Tibial artery (tissue), 4 donors: ENCODE data around the gene ASPN.
A peak's percentile ranks its signal among the peaks of the same experiment; 100 is the strongest.

ENCODE experiments used
- DNase-seq, 2 donors: peaks; one replicate each; pipeline ENCODE4 v3.0.0-alpha.2; 2019
- H3K27ac ChIP-seq, 2 donors: fragments of 200-600 bp; sonication (generic) in 1 of 2; 1 replicate in 1 of 2; 2 replicates in 1 of 2; pipeline ENCODE4 v1.5.1; 2018 to 2019; ENCODE audit warnings: mild to moderate bottlenecking in 1 of 2
- H3K27me3 ChIP-seq, 2 donors: fragments of 200-600 bp; sonication (generic) in 1 of 2; one replicate each; pipeline versions ENCODE4 v1.5.1 to v1.6.0; 2016 to 2019
- H3K36me3 ChIP-seq, 3 donors: fragments of 200-600 bp; sonication (generic) in 2 of 3; one replicate each; pipeline ENCODE4 v1.5.1; 2016 to 2019; ENCODE audit warnings: mild to moderate bottlenecking in 2 of 3
- H3K4me1 ChIP-seq, 4 donors: fragments of 200-600 bp; sonication (generic) in 2 of 4; 1 replicate in 3 of 4; 2 replicates in 1 of 4; pipeline ENCODE4 v1.5.1; 2016 to 2019
- H3K4me3 ChIP-seq, 2 donors: fragments of 200-600 bp; sonication (generic) in 1 of 2; 1 replicate in 1 of 2; 2 replicates in 1 of 2; pipeline ENCODE4 v1.5.1; 2018 to 2019; ENCODE audit warnings: mild to moderate bottlenecking in 2 of 2
- H3K9me3 ChIP-seq, 3 donors: fragments of 200-600 bp; sonication (generic) in 1 of 3; one replicate each; pipeline ENCODE4 v1.5.1; 2016 to 2019
- intact Hi-C: fragments of 100-400 bp; cut with DNase I; formaldehyde crosslinking; loops from one replicate; pipeline ENCODE4 v1.15.0; 2023; ENCODE audit warnings: low total_unique reads
- TF ChIP-seq, protein P1 (sequence below), 2 experiments: fragments of 200-600 bp in 1 of 2; fragments of 450-650 bp in 1 of 2; IDR thresholded peaks; one replicate each; pipeline ENCODE4 v1.5.1; 2017 to 2019; ENCODE audit warnings: antibody characterized with exemption in 2 of 2, mild to moderate bottlenecking in 1 of 2, moderate library complexity in 1 of 2

Gene ASPN

DNA sequence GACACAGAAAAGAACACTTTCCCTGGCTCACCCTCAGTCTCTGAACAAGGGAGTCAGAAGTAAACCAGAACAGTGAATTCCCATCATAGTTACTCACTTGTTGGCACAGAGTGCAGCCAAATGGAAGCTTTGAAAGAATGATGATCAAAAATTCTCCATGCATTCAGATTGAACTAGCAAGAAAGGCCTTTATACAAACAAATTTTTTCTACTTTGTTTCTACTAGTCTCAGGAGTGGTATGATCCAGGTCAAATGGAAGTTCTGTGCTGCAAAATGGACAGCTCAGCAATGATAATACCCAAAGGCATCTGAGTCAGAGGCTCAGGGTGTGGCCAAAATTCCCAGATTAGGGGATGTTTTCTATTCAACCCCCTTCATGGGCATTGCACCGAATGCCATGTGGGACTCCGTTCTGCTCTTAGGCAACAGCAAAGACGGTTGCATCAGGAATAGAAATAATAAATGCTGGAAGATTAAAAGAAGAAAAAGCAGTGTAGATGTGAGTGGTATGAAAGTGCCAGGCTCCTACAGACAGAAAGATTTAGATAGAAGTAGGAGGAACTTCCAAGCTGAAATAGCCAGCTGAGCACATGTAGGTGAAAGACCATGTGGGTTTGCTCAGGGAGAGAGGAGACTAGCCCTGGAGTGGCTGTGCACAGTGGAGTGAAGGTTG lies 24.0 kb upstream of the ASPN start:
- H3K27ac ChIP-seq, result peak overlapping the region; percentile 83 to 91
- no peaks in the 10 kb centered on the region for H3K27me3 ChIP-seq
- TF ChIP-seq, protein P1, sequence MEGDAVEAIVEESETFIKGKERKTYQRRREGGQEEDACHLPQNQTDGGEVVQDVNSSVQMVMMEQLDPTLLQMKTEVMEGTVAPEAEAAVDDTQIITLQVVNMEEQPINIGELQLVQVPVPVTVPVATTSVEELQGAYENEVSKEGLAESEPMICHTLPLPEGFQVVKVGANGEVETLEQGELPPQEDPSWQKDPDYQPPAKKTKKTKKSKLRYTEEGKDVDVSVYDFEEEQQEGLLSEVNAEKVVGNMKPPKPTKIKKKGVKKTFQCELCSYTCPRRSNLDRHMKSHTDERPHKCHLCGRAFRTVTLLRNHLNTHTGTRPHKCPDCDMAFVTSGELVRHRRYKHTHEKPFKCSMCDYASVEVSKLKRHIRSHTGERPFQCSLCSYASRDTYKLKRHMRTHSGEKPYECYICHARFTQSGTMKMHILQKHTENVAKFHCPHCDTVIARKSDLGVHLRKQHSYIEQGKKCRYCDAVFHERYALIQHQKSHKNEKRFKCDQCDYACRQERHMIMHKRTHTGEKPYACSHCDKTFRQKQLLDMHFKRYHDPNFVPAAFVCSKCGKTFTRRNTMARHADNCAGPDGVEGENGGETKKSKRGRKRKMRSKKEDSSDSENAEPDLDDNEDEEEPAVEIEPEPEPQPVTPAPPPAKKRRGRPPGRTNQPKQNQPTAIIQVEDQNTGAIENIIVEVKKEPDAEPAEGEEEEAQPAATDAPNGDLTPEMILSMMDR (IDR thresholded peaks at IDR 0.05), result no peak
- peak; percentile 72 to 82 for DNase-seq
- intact Hi-C loops, result no loop called here
- peak overlapping the region in 1 of 2 donors; percentile 4 for H3K4me3 ChIP-seq
- no peaks in the 10 kb centered on the region for H3K9me3 ChIP-seq
- no peaks in the 10 kb centered on the region for H3K36me3 ChIP-seq
- peaks cover 0 to 71% (median 53%) of the 10 kb centered on the region in 4 donors for H3K4me1 ChIP-seq

DNA sequence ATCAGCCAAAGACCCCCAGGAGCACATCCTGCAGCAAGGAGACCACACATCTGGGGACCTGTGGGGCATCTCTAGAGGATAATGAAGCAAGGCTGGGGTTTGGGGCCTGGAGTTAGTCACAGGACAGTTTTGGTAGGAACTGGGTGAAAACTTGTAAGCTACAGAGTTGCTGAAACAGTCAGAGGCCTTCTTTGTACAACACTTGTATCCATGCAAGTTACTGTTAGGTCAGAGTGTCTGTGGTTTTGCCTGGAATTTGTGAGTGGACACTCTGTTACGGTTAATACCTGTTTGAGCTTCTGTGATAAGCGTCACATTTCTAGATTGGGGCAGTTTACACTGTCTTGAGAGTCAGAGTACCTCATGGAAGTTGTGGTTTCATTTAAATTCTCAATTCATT lies 22.6 kb upstream of the ASPN start:
- peaks cover 0 to 78% (median 57%) of the 10 kb centered on the region in 4 donors for H3K4me1 ChIP-seq
- intact Hi-C loops, result no loop called here

DNA sequence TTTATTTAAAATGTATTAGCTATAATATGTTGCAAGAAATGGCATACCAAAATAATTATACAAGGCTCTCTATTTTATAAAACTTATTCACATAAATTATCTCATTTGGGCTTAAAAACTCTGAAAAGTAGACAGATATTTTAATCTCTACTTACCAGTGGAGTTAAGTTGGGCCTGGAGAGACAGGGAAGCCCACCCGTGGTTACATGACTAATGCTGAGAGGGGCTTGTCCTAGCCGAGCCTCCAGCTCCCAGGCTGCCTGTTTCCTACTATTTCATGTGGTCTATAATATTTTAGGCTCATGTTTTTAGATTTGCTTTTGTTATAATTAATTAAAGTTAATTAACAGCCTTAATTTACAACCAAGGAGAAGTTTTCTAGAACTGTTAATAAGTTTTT lies 20.9 kb upstream of the ASPN start:
- Histone ChIP-seq H3K4me1 (peaks cover 0 to 76% (median 53%) of the 10 kb centered on the region in 4 donors), H3K27ac (peak overlapping the region; percentile 23 to 91), H3K9me3 (no peaks in the 10 kb centered on the region), H3K4me3 (no peak overlapping the region), H3K27me3 (no peaks in the 10 kb centered on the region), H3K36me3 (no peaks in the 10 kb centered on the region)
- no peak for DNase-seq
- intact Hi-C loops, result no loop called here
- TF ChIP-seq, protein P1 (IDR thresholded peaks at IDR 0.05), result no peak

More for the DNA sequence above, 22.6 kb upstream of the ASPN start:
- Histone ChIP-seq H3K9me3 (no peaks in the 10 kb centered on the region), H3K27me3 (no peaks in the 10 kb centered on the region), H3K4me3 (no peak overlapping the region), H3K27ac (peak overlapping the region; percentile 83 to 91), H3K36me3 (no peaks in the 10 kb centered on the region)
- TF ChIP-seq, protein P1 (IDR thresholded peaks at IDR 0.05), result no peak
- DNase-seq, result no peak

DNA sequence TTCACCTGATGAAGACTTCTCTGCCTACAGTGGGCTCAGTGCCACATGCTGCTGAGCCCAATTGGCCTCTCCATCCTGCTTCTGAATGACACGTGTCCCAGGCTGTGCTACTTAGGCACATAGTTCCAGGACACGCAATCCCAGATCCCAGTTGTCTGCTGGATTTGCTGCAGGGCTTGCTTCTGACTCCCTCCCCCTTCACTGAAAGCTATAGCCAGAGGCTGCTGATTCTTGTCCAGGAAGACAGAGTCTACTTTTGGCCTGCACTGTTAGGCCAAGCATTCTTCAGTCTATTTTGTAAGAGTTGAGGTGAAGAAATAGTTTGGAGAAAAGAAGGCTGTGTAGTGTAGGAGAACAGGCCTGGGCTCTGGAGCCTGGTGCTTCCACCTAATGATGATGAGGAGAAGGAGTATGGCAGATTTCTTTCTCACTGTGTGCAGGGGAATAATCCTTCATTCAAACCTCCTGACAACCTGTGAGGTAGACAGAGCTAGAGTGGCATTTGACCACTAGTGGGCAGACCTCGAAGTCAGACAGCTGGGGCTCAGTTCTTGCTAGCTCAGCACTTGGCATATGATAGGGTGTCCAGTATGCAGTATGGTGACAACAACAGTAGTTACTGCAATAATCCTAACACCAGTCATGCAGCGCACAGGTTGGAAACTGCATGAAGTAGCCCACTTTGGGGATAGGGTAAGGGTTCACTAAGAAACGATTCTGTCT lies 19.5 kb upstream of the ASPN start:
- no peak overlapping the region for H3K4me3 ChIP-seq
- TF ChIP-seq, protein P1 (IDR thresholded peaks at IDR 0.05), result peak in 1 of 2 experiments; percentile 16
- peak; percentile 80 to 91 for DNase-seq
- no peaks in the 10 kb centered on the region for H3K9me3 ChIP-seq
- H3K36me3 ChIP-seq, result no peaks in the 10 kb centered on the region
- H3K27me3 ChIP-seq, result no peaks in the 10 kb centered on the region
- peak overlapping the region; percentile 75 to 91 for H3K27ac ChIP-seq
- peaks cover 0 to 67% (median 40%) of the 10 kb centered on the region in 4 donors for H3K4me1 ChIP-seq
- intact Hi-C loops, result no loop called here

DNA sequence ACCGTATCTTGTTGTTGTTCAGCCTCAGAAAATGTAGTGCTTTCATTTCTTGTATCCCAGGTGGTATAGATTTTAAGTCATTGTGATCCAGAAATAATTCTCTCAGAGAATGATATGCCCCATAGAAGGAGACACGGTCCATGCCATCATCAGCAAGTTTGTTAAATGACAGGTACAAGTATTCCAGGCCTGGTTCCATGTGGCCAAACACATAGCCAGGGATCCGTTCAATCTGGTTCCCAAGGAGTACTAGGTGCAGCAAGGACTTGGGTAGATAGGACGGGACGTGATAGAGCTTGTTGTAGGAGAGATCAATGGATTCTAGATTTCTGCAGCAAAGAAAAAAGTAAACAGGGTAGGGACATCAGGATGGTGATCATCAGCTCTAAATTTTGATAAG lies 18.4 kb upstream of the ASPN start:
- Histone ChIP-seq H3K36me3 (no peaks in the 10 kb centered on the region), H3K27ac (peak overlapping the region; percentile 75 to 91), H3K9me3 (no peaks in the 10 kb centered on the region), H3K4me3 (no peak overlapping the region), H3K27me3 (no peaks in the 10 kb centered on the region), H3K4me1 (peaks cover 0 to 67% (median 34%) of the 10 kb centered on the region in 4 donors)
- intact Hi-C loops, result no loop called here
- no peak for DNase-seq
- TF ChIP-seq, protein P1 (IDR thresholded peaks at IDR 0.05), result no peak
